ENCODE measurements around the gene MEX3B. TPM values are rescaled to one million over a fixed set of nuclear protein-coding genes. Genes with fewer than 3 reads are reported as not detected.

Gene MEX3B
- total RNA-seq, 1 donor from 2014 or later = 18.7 TPM

GRCh38 chr15:82020625-82021394 lies 25.0 kb downstream of the MEX3B start:
- TF ChIP-seq EZH2 (IDR thresholded peaks at IDR 0.05; ENCODE audit: insufficient read depth, low read length) = no peak
- no peak for TF ChIP-seq CTCF (IDR thresholded peaks at IDR 0.05; ENCODE audit: insufficient read depth, low read depth, low read length)
- Histone ChIP-seq H3K36me3 (ENCODE audit: insufficient read depth, low read length) (no peaks in the 10 kb centered on the region), H2AFZ (ENCODE audit: low read depth, low read length) (no peak overlapping the region), H3K27me3 (ENCODE audit: insufficient read depth, low read length) (no peaks in the 10 kb centered on the region), H3K27ac (ENCODE audit: low read depth, low read length) (no peak overlapping the region), H3K4me1 (ENCODE audit: insufficient read depth, low read length) (no peaks in the 10 kb centered on the region), H3K79me2 (ENCODE audit: insufficient read depth, low read length) (no peaks in the 10 kb centered on the region), H3K9me3 (ENCODE audit: insufficient read depth, low read depth, low read length) (no peaks in the 10 kb centered on the region), H4K20me1 (ENCODE audit: insufficient read depth, low read length) (no peaks in the 10 kb centered on the region), H3K9ac (ENCODE audit: low read length) (no peak overlapping the region), H3K4me2 (ENCODE audit: low read length) (no peak overlapping the region), H3K4me3 (ENCODE audit: insufficient read depth, low read depth, low read length) (no peak overlapping the region)
- Mint-ChIP-seq H3K4me1 (ENCODE audit: low read depth, unreplicated experiment) (peaks cover 15% of the 10 kb centered on the region), H3K27ac (ENCODE audit: unreplicated experiment) (no peak overlapping the region), H3K27me3 (ENCODE audit: low read depth, unreplicated experiment) (peaks cover 5% of the 10 kb centered on the region), H3K4me3 (ENCODE audit: unreplicated experiment) (no peak overlapping the region), H3K9me3 (ENCODE audit: unreplicated experiment) (no peaks in the 10 kb centered on the region), H3K36me3 (ENCODE audit: low read depth, unreplicated experiment) (no peaks in the 10 kb centered on the region)
- no peak for FAIRE-seq
- no peak for DNase-seq (ENCODE audit: low read depth)

- Mint-ChIP-seq H3K4me1 (ENCODE audit: low read depth, unreplicated experiment) (peaks cover 15% of the 10 kb centered on the region), H3K27ac (ENCODE audit: unreplicated experiment) (no peak overlapping the region), H3K36me3 (ENCODE audit: low read depth, unreplicated experiment) (no peaks in the 10 kb centered on the region), H3K9me3 (ENCODE audit: unreplicated experiment) (no peaks in the 10 kb centered on the region), H3K4me3 (ENCODE audit: unreplicated experiment) (no peak overlapping the region), H3K27me3 (ENCODE audit: low read depth, unreplicated experiment) (peaks cover 5% of the 10 kb centered on the region)
- Histone ChIP-seq H3K36me3 (ENCODE audit: insufficient read depth, low read length) (no peaks in the 10 kb centered on the region), H3K4me3 (ENCODE audit: insufficient read depth, low read depth, low read length) (no peak overlapping the region), H3K4me2 (ENCODE audit: low read length) (no peak overlapping the region), H3K79me2 (ENCODE audit: insufficient read depth, low read length) (no peaks in the 10 kb centered on the region), H2AFZ (ENCODE audit: low read depth, low read length) (no peak overlapping the region), H3K9me3 (ENCODE audit: insufficient read depth, low read depth, low read length) (no peaks in the 10 kb centered on the region), H3K27ac (ENCODE audit: low read depth, low read length) (no peak overlapping the region), H3K4me1 (ENCODE audit: insufficient read depth, low read length) (no peaks in the 10 kb centered on the region), H3K27me3 (ENCODE audit: insufficient read depth, low read length) (no peaks in the 10 kb centered on the region), H4K20me1 (ENCODE audit: insufficient read depth, low read length) (no peaks in the 10 kb centered on the region), H3K9ac (ENCODE audit: low read length) (no peak overlapping the region)
- FAIRE-seq (no peak), DNase-seq (ENCODE audit: low read depth) (no peak)
- TF ChIP-seq EZH2 (IDR thresholded peaks at IDR 0.05; ENCODE audit: insufficient read depth, low read length) (no peak), CTCF (IDR thresholded peaks at IDR 0.05; ENCODE audit: insufficient read depth, low read depth, low read length) (no peak)
Measured at GRCh38 chr15:82018201-82018600, 27.6 kb downstream of the MEX3B start.

- Histone ChIP-seq H3K36me3 (ENCODE audit: insufficient read depth, low read length) (no peaks in the 10 kb centered on the region), H3K4me1 (ENCODE audit: insufficient read depth, low read length) (no peaks in the 10 kb centered on the region), H3K9ac (ENCODE audit: low read length) (no peak overlapping the region), H3K9me3 (ENCODE audit: insufficient read depth, low read depth, low read length) (no peaks in the 10 kb centered on the region), H3K27me3 (ENCODE audit: insufficient read depth, low read length) (no peaks in the 10 kb centered on the region), H3K79me2 (ENCODE audit: insufficient read depth, low read length) (no peaks in the 10 kb centered on the region), H3K4me2 (ENCODE audit: low read length) (no peak overlapping the region), H2AFZ (ENCODE audit: low read depth, low read length) (no peak overlapping the region), H3K27ac (ENCODE audit: low read depth, low read length) (no peak overlapping the region), H4K20me1 (ENCODE audit: insufficient read depth, low read length) (no peaks in the 10 kb centered on the region), H3K4me3 (ENCODE audit: insufficient read depth, low read depth, low read length) (no peak overlapping the region)
- no peak for FAIRE-seq
- DNase-seq (ENCODE audit: low read depth) = no peak
- Mint-ChIP-seq H3K4me3 (ENCODE audit: unreplicated experiment) (no peak overlapping the region), H3K27me3 (ENCODE audit: low read depth, unreplicated experiment) (peaks cover 6% of the 10 kb centered on the region), H3K9me3 (ENCODE audit: unreplicated experiment) (peaks cover 3% of the 10 kb centered on the region), H3K27ac (ENCODE audit: unreplicated experiment) (no peak overlapping the region), H3K4me1 (ENCODE audit: low read depth, unreplicated experiment) (peaks cover 15% of the 10 kb centered on the region), H3K36me3 (ENCODE audit: low read depth, unreplicated experiment) (no peaks in the 10 kb centered on the region)
- TF ChIP-seq EZH2 (IDR thresholded peaks at IDR 0.05; ENCODE audit: insufficient read depth, low read length) (no peak), CTCF (IDR thresholded peaks at IDR 0.05; ENCODE audit: insufficient read depth, low read depth, low read length) (no peak)
Measured at GRCh38 chr15:82017656-82018055, 28.2 kb downstream of the MEX3B start.

Measured in astrocyte (in vitro differentiated cells and primary cell).